H9 (cell line): Measurements from ENCODE around the gene MYBPC3. TPM values are rescaled to one million over a fixed set of nuclear protein-coding genes. Genes with fewer than 3 reads are reported as not detected.

Source experiments
- DNase-seq: peaks from one replicate; pipeline ENCODE4 v3.0.0-alpha.2; 2017
- H2AFZ ChIP-seq: one replicate; pipeline ENCODE4 v1.6.1; 2013; ENCODE audit warnings: mild to moderate bottlenecking, low read length, control low read depth, moderate library complexity
- H2AK5ac ChIP-seq: 2 replicates; pipeline ENCODE4 v1.6.1; 2013; ENCODE audit warnings: low read length, control low read depth, mixed read lengths; ENCODE audit not compliant: insufficient read length
- H2BK120ac ChIP-seq: one replicate; pipeline ENCODE4 v1.6.1; 2013; ENCODE audit warnings: low read depth, mild to moderate bottlenecking, low read length, control low read depth, inconsistent platforms; ENCODE audit not compliant: poor library complexity, severe bottlenecking
- H2BK12ac ChIP-seq: 2 replicates; pipeline ENCODE4 v1.6.1; 2013; ENCODE audit warnings: low read length, control low read depth, mixed read lengths, low read depth; ENCODE audit not compliant: insufficient read length
- H2BK15ac ChIP-seq: 2 replicates; pipeline ENCODE4 v1.6.1; 2013; ENCODE audit warnings: low read depth, low read length, control low read depth
- H2BK20ac ChIP-seq: one replicate; pipeline ENCODE4 v1.6.1; 2013; ENCODE audit warnings: low read depth, mild to moderate bottlenecking, low read length, control low read depth, inconsistent platforms; ENCODE audit not compliant: poor library complexity, severe bottlenecking
- H2BK5ac ChIP-seq: 2 replicates; pipeline ENCODE4 v1.6.1; 2013; ENCODE audit warnings: low read length, control low read depth, mixed read lengths; ENCODE audit not compliant: insufficient read length
- H3K14ac ChIP-seq: 2 replicates; pipeline ENCODE4 v1.6.1; 2013; ENCODE audit warnings: low read length, control low read depth; ENCODE audit not compliant: insufficient read depth
- H3K18ac ChIP-seq: 2 replicates; pipeline ENCODE4 v1.6.1; 2013; ENCODE audit warnings: low read depth, mild to moderate bottlenecking, mixed read lengths, low read length, control low read depth; ENCODE audit not compliant: insufficient read length
- H3K23ac ChIP-seq: 2 replicates; pipeline ENCODE4 v1.6.1; 2013; ENCODE audit warnings: low read length, control low read depth, mixed read lengths, low read depth; ENCODE audit not compliant: insufficient read length
- H3K23me2 ChIP-seq: 2 replicates; pipeline ENCODE4 v1.6.1; 2013; ENCODE audit warnings: low read depth, mild to moderate bottlenecking, mixed read lengths, low read length, control low read depth; ENCODE audit not compliant: insufficient read length, poor library complexity, severe bottlenecking
- H3K27ac ChIP-seq: 2 replicates; pipeline ENCODE4 v1.5.1; 2013; ENCODE audit warnings: low read length, control low read depth, mixed read lengths, low read depth; ENCODE audit not compliant: insufficient read length
- H3K27me3 ChIP-seq: 2 replicates; pipeline ENCODE4 v1.6.1; 2013; ENCODE audit warnings: low read length, control low read depth, inconsistent platforms; ENCODE audit not compliant: insufficient read depth
- H3K4ac ChIP-seq: 2 replicates; pipeline ENCODE4 v1.6.1; 2013; ENCODE audit warnings: low read depth, mild to moderate bottlenecking, control low read depth, inconsistent platforms, low read length, moderate library complexity
- H3K4me1 ChIP-seq: 2 replicates; pipeline ENCODE4 v1.6.1; 2013; ENCODE audit warnings: low read length, control low read depth, inconsistent platforms; ENCODE audit not compliant: insufficient read depth
- H3K4me2 ChIP-seq: 2 replicates; pipeline ENCODE4 v1.6.1; 2013; ENCODE audit warnings: low read length, control low read depth, mixed read lengths; ENCODE audit not compliant: insufficient read length, insufficient read depth
- H3K56ac ChIP-seq: 2 replicates; pipeline ENCODE4 v1.6.1; 2013; ENCODE audit warnings: low read depth, mild to moderate bottlenecking, mixed read lengths, low read length, control low read depth; ENCODE audit not compliant: insufficient read length
- H3K79me1 ChIP-seq: 2 replicates; pipeline ENCODE4 v1.6.1; 2013; ENCODE audit warnings: low read depth, mild to moderate bottlenecking, moderate library complexity, low read length, control low read depth, inconsistent platforms; ENCODE audit not compliant: insufficient read depth, poor library complexity, severe bottlenecking
- H3K79me2 ChIP-seq: 2 replicates; pipeline ENCODE4 v1.6.1; 2013; ENCODE audit warnings: low read length, control low read depth, inconsistent platforms; ENCODE audit not compliant: insufficient read depth
- H3K9ac ChIP-seq: 2 replicates; pipeline ENCODE4 v1.6.1; 2013; ENCODE audit warnings: low read length, control low read depth, mixed read lengths; ENCODE audit not compliant: insufficient read length; ENCODE audit errors: extremely low read depth
- H3K9me3 ChIP-seq: one replicate; pipeline ENCODE4 v1.6.1; 2013; ENCODE audit warnings: low read depth, low read length, inconsistent platforms; ENCODE audit not compliant: control insufficient read depth
- H3T11ph ChIP-seq: one replicate; pipeline ENCODE4 v1.6.1; 2013; ENCODE audit warnings: mild to moderate bottlenecking, low read length, control low read depth, inconsistent platforms
- H4K20me1 ChIP-seq: one replicate; pipeline ENCODE4 v1.6.1; 2013; ENCODE audit not compliant: control insufficient read depth, insufficient read length, insufficient read depth
- H4K5ac ChIP-seq: 2 replicates; pipeline ENCODE4 v1.6.1; 2013; ENCODE audit warnings: low read depth, mild to moderate bottlenecking, mixed read lengths, low read length, control low read depth; ENCODE audit not compliant: insufficient read length
- H4K8ac ChIP-seq: replicated peaks from 2 replicates; pipeline ENCODE4 v1.6.1; 2013; ENCODE audit warnings: low read length, control low read depth, mixed read lengths, low read depth; ENCODE audit not compliant: insufficient read length
- H4K91ac ChIP-seq: 2 replicates; pipeline ENCODE4 v1.6.1; 2013; ENCODE audit warnings: low read depth, mild to moderate bottlenecking, moderate library complexity, mixed read lengths, low read length, control low read depth; ENCODE audit not compliant: insufficient read length
- H3K27ac Mint-ChIP-seq, 3 experiments: 2 replicates in 2 of 3; 3 replicates in 1 of 3; pipeline ENCODE4 v1.8.0; 2020 to 2021; ENCODE audit warnings: mixed read lengths in 3 of 3, mild to moderate bottlenecking in 1 of 3, moderate library complexity in 1 of 3
- H3K27me3 Mint-ChIP-seq: 2 replicates; pipeline ENCODE4 v1.8.0; 2021; ENCODE audit warnings: low read depth, mild to moderate bottlenecking, moderate library complexity, mixed read lengths
- H3K36me3 Mint-ChIP-seq, 3 experiments: 2 replicates in 2 of 3; 3 replicates in 1 of 3; pipeline ENCODE4 v1.8.0; 2020 to 2021; ENCODE audit warnings: low read depth in 3 of 3, mixed read lengths in 3 of 3; ENCODE audit not compliant: insufficient read depth in 1 of 3
- H3K4me1 Mint-ChIP-seq, 2 experiments: 2 replicates each; pipeline ENCODE4 v1.8.0; 2020; ENCODE audit warnings: mixed read lengths in 2 of 2
- H3K4me3 Mint-ChIP-seq, 2 experiments: 2 replicates in 1 of 2; 3 replicates in 1 of 2; pipeline ENCODE4 v1.8.0; 2020 to 2021; ENCODE audit warnings: mild to moderate bottlenecking in 2 of 2, mixed read lengths in 2 of 2, moderate library complexity in 1 of 2
- H3K9me3 Mint-ChIP-seq, 2 experiments: 2 replicates in 1 of 2; 3 replicates in 1 of 2; pipeline ENCODE4 v1.8.0; 2020; ENCODE audit warnings: mild to moderate bottlenecking in 2 of 2, mixed read lengths in 2 of 2, moderate library complexity in 1 of 2
- CTCF ChIP-seq: fragments of 200-600 bp; sonication (generic); conservative IDR thresholded peaks from 3 replicates; pipeline ENCODE4 v1.8.0; 2021; ENCODE audit warnings: antibody characterized with exemption, mild to moderate bottlenecking
- WGBS: extraction: QIAGEN DNeasy Blood & Tissue Kit; methylation state at CpG from one replicate; pipeline ENCODE4 v1.1.7; 2013; ENCODE audit warnings: missing lambda C conversion rate, low lambda C conversion rate, mixed read lengths; ENCODE audit not compliant: insufficient read length; ENCODE audit errors: extremely low coverage; 5-methylcytosine and 5-hydroxymethylcytosine counted together
- total RNA-seq: library from RNA; stranded (reverse); gene quantifications from 2 replicates; pipeline ENCODE4 v1.2.1, GENCODE V29; 2021

The MYBPC3 gene
- total RNA-seq, 1 experiment from 2014 or later: not detected

DNA sequence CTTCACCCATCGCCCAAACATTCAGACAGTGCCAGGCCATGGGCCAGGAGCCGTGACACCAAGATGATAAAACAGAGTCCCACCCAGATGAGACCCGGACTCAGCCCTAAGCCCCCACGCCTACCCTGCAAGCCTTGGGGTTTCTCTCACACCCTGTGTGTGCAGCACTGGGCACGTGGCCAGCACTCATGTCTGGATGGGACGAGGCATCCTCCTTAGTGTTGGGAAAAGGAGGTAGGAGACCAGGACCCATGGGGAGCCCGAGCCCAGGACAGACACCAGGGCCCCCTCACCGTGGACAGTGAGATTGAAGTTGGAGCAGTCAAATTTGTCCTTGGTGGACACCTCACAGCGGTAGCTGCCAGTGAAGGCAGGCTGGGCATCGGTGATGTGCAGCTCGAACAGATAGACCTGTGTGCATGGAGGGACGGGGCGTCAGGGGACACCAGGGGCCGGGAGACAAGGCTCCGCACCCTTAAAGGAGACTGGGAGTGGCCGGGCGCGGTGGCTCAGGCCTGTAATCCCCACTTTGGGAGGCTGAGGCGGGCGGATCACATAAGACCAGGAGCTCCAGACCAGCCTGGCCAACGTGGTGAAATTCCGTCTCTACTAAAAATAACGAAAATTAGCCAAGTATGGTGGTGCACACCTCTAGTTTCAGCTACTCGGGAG, 4.2 kb downstream of the MYBPC3 start:
- no peaks in the 10 kb centered on the region for H3K79me2 ChIP-seq
- DNase-seq: no peak
- H3K4me1 ChIP-seq: no peaks in the 10 kb centered on the region
- H3K18ac ChIP-seq: no peak overlapping the region
- H4K5ac ChIP-seq: no peak overlapping the region
- no peaks in the 10 kb centered on the region for H3K27me3 ChIP-seq
- no peaks in the 10 kb centered on the region for H3K23me2 ChIP-seq
- Mint-ChIP-seq H3K4me3 (no peak overlapping the region), H3K9me3 (no peaks in the 10 kb centered on the region), H3K27ac (no peak overlapping the region; a peak in 1 of 7 replicates), H3K36me3 (no peaks in the 10 kb centered on the region), H3K27me3 (peaks cover 2% of the 10 kb centered on the region; the same call in 1 of the 2 replicates), H3K4me1 (peaks cover 7 to 15% of the 10 kb centered on the region in 2 experiments)
- H3K14ac ChIP-seq: no peak overlapping the region
- no peaks in the 10 kb centered on the region for H3K79me1 ChIP-seq
- H3K27ac ChIP-seq: no peak overlapping the region
- H2BK5ac ChIP-seq: no peak overlapping the region
- no peak overlapping the region for H2BK120ac ChIP-seq
- no peaks in the 10 kb centered on the region for H3K9me3 ChIP-seq
- no peaks in the 10 kb centered on the region for H4K20me1 ChIP-seq
- H2AK5ac ChIP-seq: no peak overlapping the region
- no peak overlapping the region for H2BK12ac ChIP-seq
- H3K9ac ChIP-seq: no peak overlapping the region
- no peak overlapping the region for H2BK15ac ChIP-seq
- TF ChIP-seq CTCF: no peak
- H2AFZ ChIP-seq: no peak overlapping the region
- no peak overlapping the region for H3K23ac ChIP-seq
- no CpG with 5 or more reads among the region's 24 CpGs for WGBS
- H4K91ac ChIP-seq: no peak overlapping the region
- H3K4ac ChIP-seq: no peak overlapping the region
- H3K4me2 ChIP-seq: no peak overlapping the region
- no peak overlapping the region for H3K56ac ChIP-seq
- H3T11ph ChIP-seq: no peak overlapping the region
- no peak overlapping the region for H2BK20ac ChIP-seq
- no peak overlapping the region for H4K8ac ChIP-seq
